Choroid plexus epithelial cell (primary cell): ENCODE results near the gene KPTN.

Source experiments
- DNase-seq: peaks from one replicate; pipeline ENCODE4 v3.0.0-alpha.2; 2010; ENCODE audit warnings: low read depth
- H3K4me3 ChIP-seq: 2 replicates; pipeline ENCODE4 v1.5.1; 2011; ENCODE audit warnings: low read depth, mild to moderate bottlenecking, control low read depth, low read length, moderate library complexity
- CTCF ChIP-seq: conservative IDR thresholded peaks from 2 replicates; pipeline ENCODE4 v1.5.1; 2011; ENCODE audit warnings: low read depth, mild to moderate bottlenecking, control low read depth, inconsistent platforms, low read length, moderate library complexity

Gene KPTN

DNA sequence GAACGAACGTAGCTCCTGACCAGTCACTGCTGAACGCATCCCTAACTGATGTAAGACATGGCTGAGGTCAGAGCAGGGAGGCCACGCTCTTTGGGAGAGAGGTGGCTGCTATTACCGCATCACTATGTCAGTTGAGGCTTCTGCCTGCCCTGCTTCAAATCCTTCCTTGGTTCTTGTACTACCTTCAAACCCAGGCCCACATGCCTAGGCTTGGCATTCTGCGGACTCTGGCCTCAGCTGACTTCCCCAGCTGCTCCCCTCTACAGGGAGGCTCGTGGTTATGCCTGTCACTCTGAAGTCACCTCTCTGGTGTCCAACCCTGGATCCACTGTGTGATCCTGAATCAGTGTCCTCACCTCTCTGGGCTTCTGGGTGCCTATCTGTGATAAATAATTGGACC, 49.9 kb downstream of the KPTN start:
- no peak overlapping the region for H3K4me3 ChIP-seq
- DNase-seq, result no peak
- no peak for TF ChIP-seq CTCF

- H3K4me3 ChIP-seq, result no peak overlapping the region
- TF ChIP-seq CTCF, result no peak
- DNase-seq, result no peak
These were observed 50.9 kb downstream of the KPTN start for GRCh38 chr19:47433121-47433520.

DNA sequence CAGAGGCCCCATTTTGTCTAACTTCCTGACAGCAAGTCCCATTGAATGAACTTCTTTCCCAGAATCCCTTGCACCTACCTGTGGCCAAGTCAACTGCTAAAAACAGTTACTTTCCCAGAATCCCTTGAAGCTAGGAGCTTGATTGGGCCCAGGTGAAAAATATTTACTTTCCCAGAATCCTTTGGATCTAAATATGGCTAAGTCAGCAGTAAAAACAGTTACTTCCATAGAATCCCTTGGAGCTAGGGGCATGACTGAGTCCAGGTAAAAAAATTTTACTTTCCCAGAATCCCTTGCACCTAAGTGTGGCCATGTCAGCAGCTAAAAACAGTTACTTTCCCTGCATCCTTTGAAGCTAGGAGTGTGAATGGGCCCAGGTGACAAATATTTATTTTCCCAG, 51.5 kb downstream of the KPTN start:
- H3K4me3 ChIP-seq, result no peak overlapping the region
- TF ChIP-seq CTCF, result no peak

GRCh38 chr19:47432091-47432490, 51.9 kb downstream of the KPTN start:
- no peak for DNase-seq
- TF ChIP-seq CTCF, result no peak
- no peak overlapping the region for H3K4me3 ChIP-seq

More for the DNA sequence above, 51.5 kb downstream of the KPTN start:
- no peak for DNase-seq

- peak; percentile 25 for TF ChIP-seq CTCF
These were observed 53.8 kb downstream of the KPTN start for GRCh38 chr19:47430041-47430802.

GRCh38 chr19:47429140-47429793, 54.8 kb downstream of the KPTN start:
- no peak for DNase-seq
- no peak for TF ChIP-seq CTCF
- no peak overlapping the region for H3K4me3 ChIP-seq

More at GRCh38 chr19:47430041-47430802, 53.8 kb downstream of the KPTN start:
- peak; percentile 61 for DNase-seq
- peak overlapping the region; percentile 37 for H3K4me3 ChIP-seq
